ENCODE data around the gene GLRA1.
A peak's percentile ranks its signal among the peaks of the same experiment; 100 is the strongest.

GLRA1 gene

DNA sequence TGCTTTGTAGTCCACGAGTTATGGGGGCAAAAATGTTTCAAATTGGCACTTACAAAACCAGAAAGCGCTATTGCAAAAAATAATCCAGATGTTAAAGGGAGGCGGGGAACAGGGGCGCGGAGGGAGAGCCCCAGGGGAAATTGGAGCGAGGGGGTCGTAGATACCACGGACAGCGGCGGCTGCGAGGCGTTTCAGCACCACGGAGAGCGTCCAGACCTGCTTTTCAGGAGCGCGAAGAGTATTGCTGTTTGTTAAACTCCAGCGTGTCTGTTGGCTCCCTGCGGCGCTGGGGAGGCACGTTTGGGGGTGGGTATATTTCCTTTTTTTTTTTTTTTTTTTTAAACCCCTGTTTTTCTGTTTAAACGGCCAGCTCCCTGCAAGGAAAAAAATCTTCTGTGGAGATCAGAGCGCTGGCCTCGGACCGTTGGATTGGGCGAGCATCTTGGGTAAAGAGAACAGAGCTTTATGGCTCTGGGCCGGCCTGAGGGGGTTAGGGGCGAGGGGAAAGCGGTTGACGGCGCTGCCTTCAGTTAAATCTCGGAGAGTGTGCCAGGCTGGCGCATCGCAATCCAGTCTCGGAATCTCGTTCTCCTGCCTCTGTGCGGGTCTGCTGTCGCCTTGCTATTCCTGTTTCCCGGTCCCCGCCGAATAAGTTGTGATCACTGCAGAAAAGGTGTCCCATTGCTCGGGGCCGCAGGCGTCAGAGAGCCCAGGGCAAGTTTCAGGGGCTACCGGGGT is at the start of gene GLRA1:
Gene GLRA1 (minus strand): TSS at position 288 of the 738 bp plus-strand sequence. CDS start 302 bp downstream, outside the sequence.
- Mint-ChIP-seq H3K27me3 (ENCODE audit: low read depth, poor library complexity) (peaks cover 66% of the 10 kb centered on the region), H3K9me3 (peaks cover 6% of the 10 kb centered on the region), H3K27ac (no peak within 1 kb of the TSS), H3K4me1 (no peaks in the 10 kb centered on the region), H3K36me3 (ENCODE audit: low read depth) (no peaks in the 10 kb centered on the region), H3K4me3 (peak within 1 kb of the TSS; percentile 29)
- peak; percentile 94 for DNase-seq
- TF ChIP-seq, protein P1, sequence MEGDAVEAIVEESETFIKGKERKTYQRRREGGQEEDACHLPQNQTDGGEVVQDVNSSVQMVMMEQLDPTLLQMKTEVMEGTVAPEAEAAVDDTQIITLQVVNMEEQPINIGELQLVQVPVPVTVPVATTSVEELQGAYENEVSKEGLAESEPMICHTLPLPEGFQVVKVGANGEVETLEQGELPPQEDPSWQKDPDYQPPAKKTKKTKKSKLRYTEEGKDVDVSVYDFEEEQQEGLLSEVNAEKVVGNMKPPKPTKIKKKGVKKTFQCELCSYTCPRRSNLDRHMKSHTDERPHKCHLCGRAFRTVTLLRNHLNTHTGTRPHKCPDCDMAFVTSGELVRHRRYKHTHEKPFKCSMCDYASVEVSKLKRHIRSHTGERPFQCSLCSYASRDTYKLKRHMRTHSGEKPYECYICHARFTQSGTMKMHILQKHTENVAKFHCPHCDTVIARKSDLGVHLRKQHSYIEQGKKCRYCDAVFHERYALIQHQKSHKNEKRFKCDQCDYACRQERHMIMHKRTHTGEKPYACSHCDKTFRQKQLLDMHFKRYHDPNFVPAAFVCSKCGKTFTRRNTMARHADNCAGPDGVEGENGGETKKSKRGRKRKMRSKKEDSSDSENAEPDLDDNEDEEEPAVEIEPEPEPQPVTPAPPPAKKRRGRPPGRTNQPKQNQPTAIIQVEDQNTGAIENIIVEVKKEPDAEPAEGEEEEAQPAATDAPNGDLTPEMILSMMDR (IDR thresholded peaks at IDR 0.05) = no peak

DNA sequence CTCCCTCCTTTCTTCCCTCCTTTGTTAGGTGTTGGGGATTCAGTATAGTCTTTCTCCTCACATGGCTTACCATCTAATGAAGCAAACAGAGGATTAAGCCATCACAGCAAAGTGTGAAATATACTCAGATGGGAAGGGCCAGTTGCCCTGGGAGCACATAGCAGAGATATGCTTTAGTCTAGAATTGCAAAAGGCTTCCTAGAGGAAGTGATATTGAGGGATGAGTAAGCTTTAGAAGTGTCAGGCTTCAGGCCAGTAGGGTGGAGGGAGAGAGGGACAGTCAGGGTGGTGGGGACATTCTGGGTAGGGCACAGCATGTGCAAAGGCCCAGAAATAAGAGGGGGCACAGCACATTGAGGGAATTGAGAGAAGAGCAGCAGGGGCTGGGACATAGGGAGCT is 46.2 kb upstream of the GLRA1 start:
- Mint-ChIP-seq H3K9me3 (no peaks in the 10 kb centered on the region), H3K4me1 (no peaks in the 10 kb centered on the region), H3K27ac (no peak overlapping the region), H3K4me3 (no peak overlapping the region), H3K36me3 (ENCODE audit: low read depth) (no peaks in the 10 kb centered on the region), H3K27me3 (ENCODE audit: low read depth, poor library complexity) (no peaks in the 10 kb centered on the region)
- TF ChIP-seq, protein P1 (IDR thresholded peaks at IDR 0.05) = no peak
- no peak for DNase-seq

DNA sequence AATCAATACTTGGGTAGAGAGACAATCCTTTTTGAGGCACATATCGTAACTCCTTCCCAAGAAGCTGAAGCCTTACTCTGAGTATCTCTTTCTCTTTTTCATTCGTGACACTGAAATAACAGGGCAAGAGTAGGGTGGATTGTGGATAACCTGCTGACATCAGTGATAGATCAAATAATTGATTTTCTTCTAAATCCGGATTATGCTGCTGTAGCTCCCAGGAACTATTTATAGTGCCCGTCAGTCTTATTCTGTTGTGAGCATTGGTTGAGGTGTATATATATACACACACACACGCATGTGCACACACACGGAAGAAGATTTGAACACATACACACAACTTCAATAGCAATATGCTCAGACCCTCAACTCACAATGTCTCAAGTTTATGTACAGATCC is 43.2 kb upstream of the GLRA1 start:
- no peaks in the 10 kb centered on the region for H3K9me3 Mint-ChIP-seq

DNA sequence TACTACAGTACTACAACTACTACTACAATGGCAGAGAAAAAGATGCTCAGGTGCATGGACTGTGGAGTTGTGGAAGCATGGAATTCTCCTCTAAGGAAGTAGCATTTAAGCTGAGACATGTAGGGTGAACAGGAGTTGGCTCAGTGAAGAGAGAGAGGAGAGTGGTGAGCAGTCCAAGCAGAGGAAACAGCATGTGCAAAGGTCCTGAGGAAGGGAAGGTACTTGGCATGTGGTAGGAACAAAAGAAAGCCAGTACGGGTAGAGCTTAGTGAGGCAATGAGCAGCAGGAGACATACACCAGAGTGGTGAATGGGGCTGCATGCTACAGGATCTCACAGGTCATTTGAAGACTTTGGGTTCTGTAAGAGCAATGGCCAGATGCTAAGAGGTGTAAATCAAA is 41.4 kb upstream of the GLRA1 start:
- no peak for DNase-seq
- no peak overlapping the region for H3K4me3 Mint-ChIP-seq
- H3K36me3 Mint-ChIP-seq (ENCODE audit: low read depth) = no peaks in the 10 kb centered on the region
- H3K27ac Mint-ChIP-seq = no peak overlapping the region
- peaks cover 3% of the 10 kb centered on the region for H3K27me3 Mint-ChIP-seq (ENCODE audit: low read depth, poor library complexity)
- TF ChIP-seq, protein P1 (IDR thresholded peaks at IDR 0.05) = no peak
- no peaks in the 10 kb centered on the region for H3K9me3 Mint-ChIP-seq
- H3K4me1 Mint-ChIP-seq = peaks cover 21% of the 10 kb centered on the region

More for the DNA sequence above, 43.2 kb upstream of the GLRA1 start:
- peaks cover 10% of the 10 kb centered on the region for H3K4me1 Mint-ChIP-seq
- no peak overlapping the region for H3K4me3 Mint-ChIP-seq
- no peak overlapping the region for H3K27ac Mint-ChIP-seq
- no peaks in the 10 kb centered on the region for H3K36me3 Mint-ChIP-seq (ENCODE audit: low read depth)
- no peak for DNase-seq
- peaks cover 3% of the 10 kb centered on the region for H3K27me3 Mint-ChIP-seq (ENCODE audit: low read depth, poor library complexity)
- TF ChIP-seq, protein P1 (IDR thresholded peaks at IDR 0.05) = no peak

DNA sequence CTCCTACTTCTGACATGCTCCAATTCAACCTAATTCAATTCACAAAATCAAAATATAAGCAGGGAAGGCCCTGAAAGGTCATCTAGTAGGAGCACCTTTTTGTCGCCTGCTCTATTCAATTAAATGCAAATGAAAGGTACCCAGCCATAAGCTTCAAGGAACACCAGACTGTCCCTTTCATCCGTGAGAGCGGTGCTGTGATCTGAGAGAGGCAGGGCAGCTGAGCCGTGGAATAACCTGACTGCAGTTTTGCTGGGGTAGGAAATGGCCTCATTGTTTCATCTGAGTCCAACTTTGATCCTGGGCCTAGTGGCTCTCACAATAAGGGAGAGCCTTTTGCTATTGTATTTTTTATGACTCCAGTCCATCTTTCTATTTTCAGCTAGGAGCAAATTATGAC is 39.8 kb upstream of the GLRA1 start:
- no peak overlapping the region for H3K27ac Mint-ChIP-seq
- DNase-seq = no peak
- H3K27me3 Mint-ChIP-seq (ENCODE audit: low read depth, poor library complexity) = peaks cover 4% of the 10 kb centered on the region
- H3K4me1 Mint-ChIP-seq = peaks cover 32% of the 10 kb centered on the region
- peaks cover 3% of the 10 kb centered on the region for H3K9me3 Mint-ChIP-seq
- TF ChIP-seq, protein P1 (IDR thresholded peaks at IDR 0.05) = no peak
- no peak overlapping the region for H3K4me3 Mint-ChIP-seq
- peaks cover 4% of the 10 kb centered on the region for H3K36me3 Mint-ChIP-seq (ENCODE audit: low read depth)

DNA sequence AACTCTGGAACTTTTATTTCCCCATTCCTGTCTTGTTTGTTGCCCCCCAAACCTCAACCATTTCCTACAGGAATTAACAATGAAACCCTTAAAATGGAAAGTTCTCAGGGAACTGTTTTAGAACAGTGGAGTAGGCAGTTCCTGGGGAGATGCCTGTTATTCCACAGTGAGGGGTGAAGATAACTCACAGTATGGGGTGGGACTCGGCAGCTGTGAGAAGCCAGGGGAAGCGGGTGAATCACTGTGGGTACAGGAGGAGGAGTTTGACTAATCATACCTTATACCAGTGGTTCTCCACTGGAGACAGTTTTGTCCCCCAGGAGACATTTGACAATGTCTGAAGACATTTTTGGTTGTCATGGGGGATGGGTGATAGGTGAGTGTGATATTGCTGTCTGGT is 36.9 kb upstream of the GLRA1 start:
- DNase-seq = no peak
- H3K4me3 Mint-ChIP-seq = no peak overlapping the region
- H3K36me3 Mint-ChIP-seq (ENCODE audit: low read depth) = peaks cover 7% of the 10 kb centered on the region
- H3K27me3 Mint-ChIP-seq (ENCODE audit: low read depth, poor library complexity) = peaks cover 8% of the 10 kb centered on the region
- no peak overlapping the region for H3K27ac Mint-ChIP-seq
- peaks cover 16% of the 10 kb centered on the region for H3K9me3 Mint-ChIP-seq
- H3K4me1 Mint-ChIP-seq = peaks cover 56% of the 10 kb centered on the region
- TF ChIP-seq, protein P1 (IDR thresholded peaks at IDR 0.05) = no peak
